ENCODE measurements around the gene TPPP2. TPM values are rescaled to one million over a fixed set of nuclear protein-coding genes. Genes with fewer than 3 reads are reported as not detected.

The TPPP2 gene
- total RNA-seq, 2 donors from 2014 or later, result 0.28 to 0.58 TPM

GRCh38 chr14:21069388-21070082, 39.5 kb downstream of the TPPP2 start:
- intact Hi-C loops (cut with DNase I, micrococcal nuclease), result loop anchor here in 1 of 2 donors (5.0 kb wide), 1 partner anchor 38 kb away; no protein-coding TSS in a partner anchor
- ATAC-seq (no peak), DNase-seq (no peak)

- ATAC-seq (peak; percentile 45), DNase-seq (peak in 1 of 2 donors; percentile 69)
- intact Hi-C loops (cut with DNase I, micrococcal nuclease), result no loop called here
Observed at GRCh38 chr14:21070083-21070609, 40.1 kb downstream of the TPPP2 start, which contains the start of gene ARHGEF40. ARHGEF40 (plus strand) TSS chr14:21070304; CDS start chr14:21070397, 93 bp downstream.

GRCh38 chr14:21070610-21071224, 40.7 kb downstream of the TPPP2 start:
- ATAC-seq, result peak; percentile 51
- DNase-seq, result peak; percentile 72 to 79
- intact Hi-C loops (cut with DNase I, micrococcal nuclease), result no loop called here

- peak; percentile 45 for ATAC-seq
- intact Hi-C loops (cut with DNase I, micrococcal nuclease), result no loop called here
- DNase-seq, result peak; percentile 81 to 87
Observed at GRCh38 chr14:21071225-21072030, 41.4 kb downstream of the TPPP2 start.

GRCh38 chr14:21072031-21072473, 42.0 kb downstream of the TPPP2 start:
- DNase-seq (no peak), ATAC-seq (no peak)
- intact Hi-C loops (cut with DNase I, micrococcal nuclease), result no loop called here

- DNase-seq (peak; percentile 69 to 84), ATAC-seq (peak; percentile 49)
- intact Hi-C loops (cut with DNase I, micrococcal nuclease), result no loop called here
Observed at GRCh38 chr14:21072781-21073339, 42.8 kb downstream of the TPPP2 start.

- intact Hi-C loops (cut with DNase I, micrococcal nuclease), result no loop called here
- ATAC-seq, result no peak
- DNase-seq, result no peak
Observed at GRCh38 chr14:21073921-21074320, 43.9 kb downstream of the TPPP2 start.

GRCh38 chr14:21074398-21075272, 44.6 kb downstream of the TPPP2 start:
- no peak for ATAC-seq
- no peak for DNase-seq
- intact Hi-C loops (cut with DNase I, micrococcal nuclease), result no loop called here

GRCh38 chr14:21075719-21076437, 45.9 kb downstream of the TPPP2 start:
- intact Hi-C loops (cut with DNase I, micrococcal nuclease), result no loop called here

GRCh38 chr14:21077672-21078071, 47.7 kb downstream of the TPPP2 start:
- intact Hi-C loops (cut with DNase I, micrococcal nuclease), result no loop called here
- DNase-seq, result no peak
- no peak for ATAC-seq

More at GRCh38 chr14:21075719-21076437, 45.9 kb downstream of the TPPP2 start:
- no peak for DNase-seq
- ATAC-seq, result no peak

- no peak for ATAC-seq
- no peak for DNase-seq
- intact Hi-C loops (cut with DNase I, micrococcal nuclease), result no loop called here
Observed at GRCh38 chr14:21078287-21078686, 48.3 kb downstream of the TPPP2 start.

- DNase-seq, result no peak
- intact Hi-C loops (cut with DNase I, micrococcal nuclease), result no loop called here
Observed at GRCh38 chr14:21078726-21079125, 48.7 kb downstream of the TPPP2 start.

GRCh38 chr14:21081521-21082142, 51.6 kb downstream of the TPPP2 start:
- no peak for DNase-seq
- no peak for ATAC-seq
- intact Hi-C loops (cut with DNase I, micrococcal nuclease), result no loop called here

More at GRCh38 chr14:21078726-21079125, 48.7 kb downstream of the TPPP2 start:
- ATAC-seq, result no peak
